Testis (tissue), 3 donors: ENCODE data around the gene NIN. TPM values are rescaled to one million over a fixed set of nuclear protein-coding genes. Genes with fewer than 3 reads are reported as not detected.

ENCODE experiments used
- DNase-seq: peaks from one replicate; pipeline ENCODE4 v3.0.0-alpha.2; 2019
- H3K27ac ChIP-seq, 2 donors: fragments of 200-600 bp; sonication (generic); one replicate each; pipeline ENCODE4 v1.5.1; 2019
- H3K27me3 ChIP-seq: fragments of 200-600 bp; sonication (generic); one replicate; pipeline ENCODE4 v1.5.1; 2019
- H3K36me3 ChIP-seq: fragments of 200-600 bp; sonication (generic); one replicate; pipeline ENCODE4 v1.5.1; 2017; ENCODE audit warnings: low read depth; ENCODE audit errors: missing control alignments
- H3K4me1 ChIP-seq: fragments of 200-600 bp; sonication (generic); one replicate; pipeline ENCODE4 v1.5.1; 2019
- H3K4me3 ChIP-seq, 2 donors: fragments of 200-600 bp; sonication (generic); one replicate each; pipeline ENCODE4 v1.5.1; 2017 to 2019
- H3K9me3 ChIP-seq: fragments of 200-600 bp; sonication (generic); one replicate; pipeline ENCODE4 v1.5.1; 2017
- CTCF ChIP-seq, 3 experiments: fragments of 450-650 bp in 2 of 3; fragments of 200-600 bp in 1 of 3; sonication (generic) in 1 of 3; IDR thresholded peaks; one replicate each; pipeline ENCODE4 v1.5.1; 2016 to 2019; ENCODE audit warnings: antibody characterized with exemption in 3 of 3, mild to moderate bottlenecking in 2 of 3, moderate library complexity in 1 of 3
- POLR2A ChIP-seq: fragments of 450-650 bp; IDR thresholded peaks from one replicate; pipeline ENCODE4 v1.6.1; 2017; ENCODE audit warnings: antibody characterized with exemption, mild to moderate bottlenecking, moderate library complexity
- WGBS, 2 donors: methylation state at CpG; one replicate each; pipeline ENCODE4 v1.1.5; 2018; 5-methylcytosine and 5-hydroxymethylcytosine counted together
- intact Hi-C: fragments of 100-400 bp; cut with DNase I; formaldehyde crosslinking; loops from one replicate; pipeline ENCODE4 v1.15.1; 2023; ENCODE audit warnings: low total_unique reads
- polyA plus RNA-seq: library from polyadenylated mRNA; stranded (reverse); fragments of 350-450 nt; fragmentation: Illumina TruSeq; extraction: RNeasy Lipid Tissue Mini Kit (QIAGEN cat#74804); gene quantifications from one replicate; pipeline ENCODE4 v1.2.3, GENCODE V29; 2014; ENCODE audit warnings: low read depth, low replicate concordance; ENCODE audit not compliant: insufficient read depth
- total RNA-seq, 2 donors: library from RNA; depleted of rRNA; stranded (reverse); fragments of >200 nt; gene quantifications; one replicate each; pipeline ENCODE4 v1.2.3, GENCODE V29; 2016

The NIN gene
- total and polyA plus RNA-seq, 3 donors from 2014 or later: 4.4 to 16.5 (median 9.3) TPM

- H3K4me1 ChIP-seq: no peaks in the 10 kb centered on the region
- H3K27ac ChIP-seq: no peak overlapping the region
Measured at GRCh38 chr14:50780393-50780792, 50.6 kb downstream of the NIN start.

GRCh38 chr14:50778721-50779483 is 52.1 kb downstream of the NIN start:
- no peak overlapping the region for H3K27ac ChIP-seq
- WGBS, 2 donors: 84 to 87% methylated on average over 8 of the region's 8 CpGs
- H3K27me3 ChIP-seq: no peaks in the 10 kb centered on the region
- H3K4me1 ChIP-seq: no peaks in the 10 kb centered on the region
- no peak for TF ChIP-seq CTCF (IDR thresholded peaks at IDR 0.05)
- no peak for TF ChIP-seq POLR2A
- no peak for DNase-seq
- H3K9me3 ChIP-seq: no peaks in the 10 kb centered on the region
- H3K36me3 ChIP-seq: no peaks in the 10 kb centered on the region
- intact Hi-C loops: no loop called here
- no peak overlapping the region for H3K4me3 ChIP-seq

More at GRCh38 chr14:50780393-50780792, 50.6 kb downstream of the NIN start:
- H3K4me3 ChIP-seq: no peak overlapping the region
- no peaks in the 10 kb centered on the region for H3K36me3 ChIP-seq
- 92 to 96% methylated on average over 4 of the region's 4 CpGs for WGBS, 2 donors
- TF ChIP-seq CTCF (IDR thresholded peaks at IDR 0.05) (no peak), POLR2A (no peak)
- no peak for DNase-seq
- no peaks in the 10 kb centered on the region for H3K9me3 ChIP-seq
- intact Hi-C loops: no loop called here
- H3K27me3 ChIP-seq: no peaks in the 10 kb centered on the region

- intact Hi-C loops: no loop called here
- Histone ChIP-seq H3K27me3 (no peaks in the 10 kb centered on the region), H3K36me3 (no peaks in the 10 kb centered on the region), H3K9me3 (no peaks in the 10 kb centered on the region), H3K4me3 (no peak overlapping the region), H3K27ac (no peak overlapping the region), H3K4me1 (no peaks in the 10 kb centered on the region)
- no peak for DNase-seq
- TF ChIP-seq CTCF (IDR thresholded peaks at IDR 0.05) (no peak), POLR2A (no peak)
Measured at GRCh38 chr14:50776522-50776921, 54.4 kb downstream of the NIN start.

GRCh38 chr14:50775357-50775756 is 55.6 kb downstream of the NIN start:
- no peaks in the 10 kb centered on the region for H3K9me3 ChIP-seq
- peak overlapping the region in 1 of 2 donors; percentile 27 for H3K27ac ChIP-seq
- no peaks in the 10 kb centered on the region for H3K36me3 ChIP-seq
- WGBS, 2 donors: 39 to 56% methylated on average over 2 of the region's 2 CpGs
- no peaks in the 10 kb centered on the region for H3K27me3 ChIP-seq
- no peak overlapping the region for H3K4me3 ChIP-seq
- intact Hi-C loops: no loop called here
- TF ChIP-seq POLR2A (no peak), CTCF (IDR thresholded peaks at IDR 0.05) (no peak)
- no peak for DNase-seq
- H3K4me1 ChIP-seq: no peaks in the 10 kb centered on the region
